Panc1 (cell line): ENCODE results near the gene TUBB4B.

ENCODE experiments used
- POLR2AphosphoS5 ChIP-seq: IDR thresholded peaks from 2 replicates; pipeline ENCODE4 v1.6.1; 2012; ENCODE audit warnings: mild to moderate bottlenecking, low read depth, low read length, moderate library complexity
- TF ChIP-seq, protein P1 (sequence below): fragments of 450-650 bp; IDR thresholded peaks from 2 replicates; pipeline ENCODE4 v1.5.1; 2017; ENCODE audit warnings: mild to moderate bottlenecking

DNA sequence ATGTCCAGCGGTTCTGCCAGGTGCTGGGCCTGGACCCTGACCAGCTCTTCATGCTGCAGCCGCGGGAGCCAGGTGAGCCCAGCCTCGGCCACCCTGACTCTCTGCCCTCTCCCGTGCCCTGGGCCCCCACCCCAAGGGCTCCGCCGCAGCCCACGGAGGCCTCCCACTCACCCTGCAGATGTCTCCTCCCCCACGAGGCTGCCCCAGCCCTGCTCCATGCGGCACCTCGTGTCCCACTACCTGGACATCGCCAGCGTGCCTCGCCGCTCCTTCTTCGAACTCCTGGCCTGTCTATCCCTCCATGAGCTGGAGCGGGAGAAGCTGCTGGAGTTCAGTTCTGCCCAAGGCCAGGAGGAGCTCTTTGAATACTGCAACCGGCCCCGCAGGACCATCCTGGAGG, 26.5 kb upstream of the TUBB4B start:
- TF ChIP-seq, protein P1, sequence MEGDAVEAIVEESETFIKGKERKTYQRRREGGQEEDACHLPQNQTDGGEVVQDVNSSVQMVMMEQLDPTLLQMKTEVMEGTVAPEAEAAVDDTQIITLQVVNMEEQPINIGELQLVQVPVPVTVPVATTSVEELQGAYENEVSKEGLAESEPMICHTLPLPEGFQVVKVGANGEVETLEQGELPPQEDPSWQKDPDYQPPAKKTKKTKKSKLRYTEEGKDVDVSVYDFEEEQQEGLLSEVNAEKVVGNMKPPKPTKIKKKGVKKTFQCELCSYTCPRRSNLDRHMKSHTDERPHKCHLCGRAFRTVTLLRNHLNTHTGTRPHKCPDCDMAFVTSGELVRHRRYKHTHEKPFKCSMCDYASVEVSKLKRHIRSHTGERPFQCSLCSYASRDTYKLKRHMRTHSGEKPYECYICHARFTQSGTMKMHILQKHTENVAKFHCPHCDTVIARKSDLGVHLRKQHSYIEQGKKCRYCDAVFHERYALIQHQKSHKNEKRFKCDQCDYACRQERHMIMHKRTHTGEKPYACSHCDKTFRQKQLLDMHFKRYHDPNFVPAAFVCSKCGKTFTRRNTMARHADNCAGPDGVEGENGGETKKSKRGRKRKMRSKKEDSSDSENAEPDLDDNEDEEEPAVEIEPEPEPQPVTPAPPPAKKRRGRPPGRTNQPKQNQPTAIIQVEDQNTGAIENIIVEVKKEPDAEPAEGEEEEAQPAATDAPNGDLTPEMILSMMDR, result no peak
- TF ChIP-seq POLR2AphosphoS5, result no peak
